NCI-H1092 (cell line): ENCODE data around the gene AKT2.

Source experiments
- DNase-seq: peaks from one replicate; lab custom pipeline; 2025; lab: John Stamatoyannopoulos, UW

The AKT2 gene

GRCh38 chr19:40273469-40274360 is 11.4 kb downstream of the AKT2 start:
- DNase-seq: no peak

DNA sequence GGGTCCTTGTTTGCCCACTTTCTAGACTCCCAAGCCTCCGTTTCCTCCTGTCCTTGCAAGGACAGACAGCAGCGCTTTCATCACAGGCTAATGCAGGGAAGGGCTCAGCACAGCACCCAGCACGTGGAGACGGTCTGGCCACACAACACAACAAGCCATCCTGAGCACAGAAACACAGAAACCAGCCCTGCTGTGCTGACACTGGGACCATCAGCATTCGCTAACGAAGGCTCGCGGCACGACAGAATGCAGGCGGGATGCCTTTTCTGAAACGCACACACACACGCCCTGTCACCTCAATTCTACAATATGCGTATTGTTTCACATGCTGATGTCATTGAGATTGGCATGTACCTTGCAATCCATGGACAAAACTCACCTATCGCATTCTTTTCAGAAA is 12.9 kb downstream of the AKT2 start:
- DNase-seq: no peak

DNA sequence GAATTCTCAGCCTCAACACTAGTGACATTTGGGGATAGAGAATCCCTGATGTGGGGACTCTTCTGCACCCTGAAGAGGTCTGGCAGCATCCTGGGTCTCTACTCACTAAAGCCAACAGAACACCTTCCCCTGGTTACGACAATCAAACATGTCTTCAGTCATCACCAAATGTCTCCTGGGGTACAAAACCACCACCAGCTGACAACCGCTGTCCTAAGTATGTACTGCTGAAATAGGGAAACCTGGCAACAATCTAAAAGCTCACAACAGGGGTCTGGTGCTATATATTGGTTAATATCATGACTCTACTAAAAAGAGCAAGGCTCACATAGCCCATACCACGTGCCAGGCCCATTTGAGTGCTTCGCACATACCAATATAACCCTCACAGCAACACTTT is 13.4 kb downstream of the AKT2 start:
- DNase-seq: no peak

DNA sequence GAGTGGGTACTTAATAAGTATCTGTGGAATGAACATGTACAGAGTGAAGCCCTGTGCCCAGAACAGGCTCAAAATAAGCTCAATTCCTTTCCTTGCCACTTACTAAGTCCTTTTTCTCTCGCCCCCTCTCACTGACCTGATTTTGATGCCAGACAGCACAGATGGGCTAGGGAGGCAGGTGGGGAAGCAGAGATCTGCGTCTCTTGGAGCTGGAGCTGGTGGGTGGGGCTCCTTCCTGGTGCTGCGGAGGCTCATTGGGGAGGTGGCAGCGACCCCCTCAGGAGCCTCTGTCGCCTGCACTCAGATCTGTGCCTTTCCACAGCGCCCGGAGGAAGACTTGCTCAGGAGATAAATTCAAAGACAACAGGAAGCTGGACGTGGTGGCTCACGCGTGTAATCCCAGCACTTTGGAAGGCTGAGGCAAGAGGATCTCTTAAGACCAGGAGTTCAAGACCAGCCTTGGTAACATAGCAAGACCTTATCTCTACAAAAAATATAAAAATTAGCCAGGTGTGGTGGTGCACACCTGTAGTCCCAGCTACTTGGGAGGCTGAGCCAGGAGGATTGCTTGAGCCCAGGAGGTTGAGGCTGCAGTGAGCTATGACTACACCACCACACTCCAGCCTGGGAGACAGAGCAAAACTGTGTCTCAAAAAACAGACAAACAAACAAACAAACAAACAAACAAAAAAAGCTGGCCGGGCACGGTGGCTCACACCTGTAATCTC is 14.6 kb downstream of the AKT2 start:
- DNase-seq: no peak

GRCh38 chr19:40269216-40269940 is 15.8 kb downstream of the AKT2 start:
- DNase-seq: no peak

GRCh38 chr19:40267601-40267997 is 17.5 kb downstream of the AKT2 start:
- DNase-seq: no peak

DNA sequence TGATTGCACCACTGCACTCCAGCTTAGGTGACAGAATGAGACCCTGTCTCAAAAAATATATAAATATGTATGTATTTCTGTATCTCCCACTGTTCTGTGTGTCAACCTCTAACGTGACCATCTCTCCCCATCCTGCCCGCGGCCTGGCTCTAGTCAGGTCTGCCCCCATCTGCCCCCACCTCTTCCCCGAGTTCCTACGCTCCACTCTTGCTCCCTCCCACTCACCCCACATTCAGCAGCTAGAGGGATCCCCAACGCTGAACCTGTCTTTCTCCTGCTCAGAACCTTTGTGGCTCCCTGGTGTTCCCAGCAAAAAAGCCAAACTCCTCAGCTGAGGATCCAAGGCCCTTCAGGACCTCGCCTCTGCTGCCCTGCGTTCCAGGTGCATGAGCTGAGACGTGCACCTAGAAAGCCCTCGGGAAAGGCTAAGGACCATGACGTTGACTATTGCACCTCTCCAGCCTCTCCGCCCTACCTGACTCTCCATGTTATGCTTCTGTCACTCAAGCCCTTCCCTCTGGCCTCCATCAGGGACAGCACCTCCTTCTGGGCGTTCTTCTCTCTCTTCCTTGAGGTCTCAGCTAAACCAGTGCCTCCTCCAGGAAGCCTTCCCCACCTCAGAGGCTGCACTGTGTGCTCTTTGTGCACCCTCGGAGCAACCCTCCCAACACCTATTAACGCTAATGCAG is 18.1 kb downstream of the AKT2 start:
- DNase-seq: no peak

GRCh38 chr19:40266119-40266518 is 19.0 kb downstream of the AKT2 start:
- peak; percentile 38 for DNase-seq

DNA sequence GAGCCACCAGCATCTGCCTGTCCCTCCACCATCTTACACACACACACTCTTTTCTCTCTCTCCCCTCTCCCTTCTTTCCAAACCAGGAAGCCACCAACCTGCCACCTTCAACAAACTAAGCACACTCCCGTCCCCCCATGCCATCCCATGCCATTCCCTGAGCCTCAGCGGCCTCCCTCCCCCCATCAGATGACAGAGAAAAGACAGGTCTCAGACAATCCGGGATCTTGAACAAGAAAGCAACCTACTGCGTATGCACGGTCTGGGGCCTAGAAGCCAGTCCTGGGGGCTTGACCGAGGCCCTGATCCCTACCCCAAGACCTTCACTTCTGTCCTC is 19.4 kb downstream of the AKT2 start:
- DNase-seq: no peak

GRCh38 chr19:40265055-40265762 is 19.9 kb downstream of the AKT2 start:
- DNase-seq: no peak

GRCh38 chr19:40264314-40265054 is 20.7 kb downstream of the AKT2 start:
- no peak for DNase-seq

- DNase-seq: no peak
Observed at GRCh38 chr19:40263440-40264313, 21.5 kb downstream of the AKT2 start.

DNA sequence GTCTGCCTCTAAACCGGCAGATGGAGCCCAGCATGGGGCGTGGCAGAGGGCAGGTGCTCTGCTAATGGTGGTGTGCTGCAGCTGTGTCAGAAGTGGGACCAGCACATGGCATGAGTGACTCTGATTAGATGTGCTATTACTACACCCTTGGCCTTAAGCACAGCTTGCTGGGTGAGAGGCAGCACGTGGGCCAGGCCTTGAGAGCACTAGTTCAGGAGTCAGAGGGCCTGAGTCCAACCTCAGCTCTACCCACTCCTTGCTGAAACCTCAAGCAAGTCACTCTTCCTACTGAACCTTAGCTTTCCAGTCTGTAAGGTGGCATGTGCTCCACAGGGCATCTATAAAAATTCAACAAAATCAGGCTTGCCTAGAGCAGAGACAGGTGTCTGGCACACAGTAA is 22.7 kb downstream of the AKT2 start:
- no peak for DNase-seq

DNA sequence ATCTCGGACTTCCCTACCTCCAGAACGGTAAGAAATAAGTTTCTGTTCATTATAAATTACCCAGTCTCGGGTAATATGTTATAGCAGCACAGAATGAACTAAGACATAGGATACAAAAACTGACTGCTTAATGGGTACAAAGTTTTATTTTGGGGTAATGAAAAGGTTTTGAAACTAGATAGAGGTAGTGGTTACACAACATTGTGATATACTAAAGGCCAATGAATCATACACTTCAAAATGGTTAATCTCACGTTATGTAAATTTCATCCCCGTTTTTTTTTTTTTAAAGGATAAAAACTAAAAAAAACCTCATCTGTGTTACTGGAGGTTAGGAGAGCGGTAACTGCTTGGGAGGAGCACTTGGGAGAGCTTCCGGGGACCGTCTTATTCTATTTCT is 23.5 kb downstream of the AKT2 start:
- no peak for DNase-seq

- no peak for DNase-seq
Observed at GRCh38 chr19:40257096-40257517, 28.0 kb downstream of the AKT2 start.

DNA sequence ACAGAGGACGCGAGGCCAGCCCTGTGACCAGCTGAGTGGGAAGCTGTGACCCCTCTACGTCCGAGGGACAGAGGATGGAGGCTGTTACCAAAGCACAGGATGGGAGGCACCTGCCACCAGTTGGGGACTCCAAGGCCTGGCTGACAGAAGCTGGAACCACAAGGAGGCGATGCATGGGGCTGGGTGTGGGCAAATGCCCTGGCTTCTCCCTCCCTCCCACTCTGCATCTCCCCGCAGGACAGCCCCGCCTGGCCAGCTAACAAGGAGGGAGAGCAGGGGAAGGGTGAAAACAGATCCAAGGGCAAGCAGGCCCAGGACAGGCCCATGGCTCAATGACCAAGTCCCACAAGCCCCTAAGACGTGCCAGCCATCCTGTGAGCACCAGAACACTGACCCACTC is 28.6 kb downstream of the AKT2 start:
- no peak for DNase-seq

GRCh38 chr19:40255619-40256166 is 29.5 kb downstream of the AKT2 start:
- DNase-seq: no peak

DNA sequence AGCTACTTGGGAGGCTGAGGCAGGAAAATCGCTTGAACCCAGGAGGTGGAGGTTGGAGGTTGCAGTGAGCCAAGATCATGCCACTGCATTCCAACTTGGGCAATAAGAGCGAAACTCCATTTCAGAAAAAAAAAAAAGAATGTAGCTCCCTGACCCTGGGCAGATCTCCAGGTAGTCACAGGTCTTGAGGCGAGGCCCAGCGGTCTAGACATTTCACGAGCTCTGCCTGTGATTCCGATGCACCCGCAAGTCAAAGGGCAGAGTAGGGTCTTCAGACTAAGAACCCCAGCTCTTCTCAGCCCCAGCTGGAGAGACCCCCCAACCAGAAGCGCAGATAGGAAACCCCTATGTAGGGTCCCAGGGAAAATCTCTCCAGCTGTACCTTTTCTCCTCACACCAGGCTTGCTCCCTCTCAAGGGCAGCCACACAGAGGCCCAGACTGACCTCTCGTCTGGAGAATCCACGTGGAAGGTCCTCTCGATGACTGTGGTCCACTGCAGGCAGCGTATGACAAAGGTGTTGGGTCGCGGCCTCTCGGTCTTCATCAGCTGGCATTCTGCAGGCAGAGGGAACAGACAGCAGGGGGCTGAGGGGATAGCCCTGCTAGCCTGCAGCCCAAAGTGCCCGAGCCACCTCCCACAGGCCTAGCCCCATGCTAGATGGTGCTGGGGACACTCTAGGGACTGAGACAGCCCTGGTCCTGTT is 30.3 kb downstream of the AKT2 start:
- no peak for DNase-seq

- no peak for DNase-seq
Observed at GRCh38 chr19:40253611-40254092, 31.5 kb downstream of the AKT2 start.
